ENCODE results near the gene SERGEF. TPM values are rescaled to one million over a fixed set of nuclear protein-coding genes. Genes with fewer than 3 reads are reported as not detected.

Gene SERGEF
- total RNA-seq, 2 donors from 2014 or later, result 34.6 to 39.8 TPM

GRCh38 chr11:17988465-17988864, 24.4 kb downstream of the SERGEF start:
- Mint-ChIP-seq H3K36me3 (ENCODE audit: low read depth) (peaks cover 13% of the 10 kb centered on the region), H3K4me1 (peaks cover 14% of the 10 kb centered on the region), H3K27ac (no peak overlapping the region), H3K27me3 (no peaks in the 10 kb centered on the region), H3K4me3 (no peak overlapping the region)
- H3K9me3 ChIP-seq (ENCODE audit: control insufficient read depth, low read length, poor library complexity, severe bottlenecking), result no peaks in the 10 kb centered on the region
- ATAC-seq, result no peak
- no peak for DNase-seq

- Mint-ChIP-seq H3K4me3 (no peak overlapping the region), H3K27ac (no peak overlapping the region), H3K27me3 (no peaks in the 10 kb centered on the region), H3K4me1 (peaks cover 11% of the 10 kb centered on the region), H3K36me3 (ENCODE audit: low read depth) (peaks cover 17% of the 10 kb centered on the region)
- ATAC-seq (no peak), DNase-seq (no peak)
- H3K9me3 ChIP-seq (ENCODE audit: control insufficient read depth, low read length, poor library complexity, severe bottlenecking), result no peaks in the 10 kb centered on the region
Observed at GRCh38 chr11:17987826-17988225, 25.0 kb downstream of the SERGEF start.

- Mint-ChIP-seq H3K27me3 (no peaks in the 10 kb centered on the region), H3K4me1 (peaks cover 8% of the 10 kb centered on the region), H3K4me3 (no peak overlapping the region), H3K27ac (no peak overlapping the region), H3K36me3 (ENCODE audit: low read depth) (peaks cover 15% of the 10 kb centered on the region)
- no peaks in the 10 kb centered on the region for H3K9me3 ChIP-seq (ENCODE audit: control insufficient read depth, low read length, poor library complexity, severe bottlenecking)
- DNase-seq, result no peak
- ATAC-seq, result no peak
Observed at GRCh38 chr11:17986711-17987220, 26.1 kb downstream of the SERGEF start.

- Mint-ChIP-seq H3K27ac (no peak overlapping the region), H3K4me1 (peaks cover 5% of the 10 kb centered on the region), H3K36me3 (ENCODE audit: low read depth) (peaks cover 15% of the 10 kb centered on the region), H3K27me3 (no peaks in the 10 kb centered on the region), H3K4me3 (no peak overlapping the region)
- H3K9me3 ChIP-seq (ENCODE audit: control insufficient read depth, low read length, poor library complexity, severe bottlenecking), result no peaks in the 10 kb centered on the region
- no peak for ATAC-seq
- no peak for DNase-seq
Observed at GRCh38 chr11:17986007-17986710, 26.7 kb downstream of the SERGEF start.

- H3K9me3 ChIP-seq (ENCODE audit: control insufficient read depth, low read length, poor library complexity, severe bottlenecking), result no peaks in the 10 kb centered on the region
- no peaks in the 10 kb centered on the region for H3K27me3 Mint-ChIP-seq
- no peak for ATAC-seq
- no peak overlapping the region for H3K4me3 Mint-ChIP-seq
- no peak overlapping the region for H3K27ac Mint-ChIP-seq
- H3K36me3 Mint-ChIP-seq (ENCODE audit: low read depth), result peaks cover 15% of the 10 kb centered on the region
- peaks cover 5% of the 10 kb centered on the region for H3K4me1 Mint-ChIP-seq
- no peak for DNase-seq
Observed at GRCh38 chr11:17985517-17985916, 27.3 kb downstream of the SERGEF start.

- Mint-ChIP-seq H3K27ac (no peak overlapping the region), H3K27me3 (no peaks in the 10 kb centered on the region), H3K4me3 (no peak overlapping the region), H3K36me3 (ENCODE audit: low read depth) (peaks cover 15% of the 10 kb centered on the region), H3K4me1 (peaks cover 11% of the 10 kb centered on the region)
- no peak for ATAC-seq
- no peak for DNase-seq
- no peaks in the 10 kb centered on the region for H3K9me3 ChIP-seq (ENCODE audit: control insufficient read depth, low read length, poor library complexity, severe bottlenecking)
Observed at GRCh38 chr11:17983569-17983968, 29.3 kb downstream of the SERGEF start.

- peaks cover 9% of the 10 kb centered on the region for H3K36me3 Mint-ChIP-seq (ENCODE audit: low read depth)
- no peak overlapping the region for H3K27ac Mint-ChIP-seq
- DNase-seq (no peak), ATAC-seq (peak; percentile 63)
- no peaks in the 10 kb centered on the region for H3K27me3 Mint-ChIP-seq
- no peaks in the 10 kb centered on the region for H3K9me3 ChIP-seq (ENCODE audit: control insufficient read depth, low read length, poor library complexity, severe bottlenecking)
- peaks cover 5% of the 10 kb centered on the region for H3K4me1 Mint-ChIP-seq
- no peak overlapping the region for H3K4me3 Mint-ChIP-seq
Observed at GRCh38 chr11:17979770-17980371, 33.0 kb downstream of the SERGEF start.

- no peaks in the 10 kb centered on the region for H3K9me3 ChIP-seq (ENCODE audit: control insufficient read depth, low read length, poor library complexity, severe bottlenecking)
- no peak overlapping the region for H3K4me3 Mint-ChIP-seq
- no peaks in the 10 kb centered on the region for H3K27me3 Mint-ChIP-seq
- peaks cover 7% of the 10 kb centered on the region for H3K36me3 Mint-ChIP-seq (ENCODE audit: low read depth)
- H3K4me1 Mint-ChIP-seq, result peaks cover 5% of the 10 kb centered on the region
- no peak for ATAC-seq
- no peak overlapping the region for H3K27ac Mint-ChIP-seq
- no peak for DNase-seq
Observed at GRCh38 chr11:17978553-17979287, 34.1 kb downstream of the SERGEF start.

- Mint-ChIP-seq H3K27ac (no peak overlapping the region), H3K27me3 (no peaks in the 10 kb centered on the region), H3K36me3 (ENCODE audit: low read depth) (peaks cover 8% of the 10 kb centered on the region), H3K4me3 (no peak overlapping the region), H3K4me1 (peaks cover 5% of the 10 kb centered on the region)
- ATAC-seq, result no peak
- no peak for DNase-seq
- H3K9me3 ChIP-seq (ENCODE audit: control insufficient read depth, low read length, poor library complexity, severe bottlenecking), result no peaks in the 10 kb centered on the region
Observed at GRCh38 chr11:17976651-17977050, 36.2 kb downstream of the SERGEF start.

- H3K9me3 ChIP-seq (ENCODE audit: control insufficient read depth, low read length, poor library complexity, severe bottlenecking), result no peaks in the 10 kb centered on the region
- Mint-ChIP-seq H3K27me3 (no peaks in the 10 kb centered on the region), H3K4me1 (peaks cover 2% of the 10 kb centered on the region), H3K27ac (no peak overlapping the region), H3K36me3 (ENCODE audit: low read depth) (peaks cover 10% of the 10 kb centered on the region), H3K4me3 (no peak overlapping the region)
- ATAC-seq (no peak), DNase-seq (no peak)
Observed at GRCh38 chr11:17974246-17974645, 38.6 kb downstream of the SERGEF start.

GRCh38 chr11:17972987-17973386, 39.9 kb downstream of the SERGEF start:
- no peaks in the 10 kb centered on the region for H3K9me3 ChIP-seq (ENCODE audit: control insufficient read depth, low read length, poor library complexity, severe bottlenecking)
- DNase-seq, result no peak
- H3K27me3 Mint-ChIP-seq, result no peaks in the 10 kb centered on the region
- no peak for ATAC-seq
- H3K4me1 Mint-ChIP-seq, result no peaks in the 10 kb centered on the region
- peaks cover 10% of the 10 kb centered on the region for H3K36me3 Mint-ChIP-seq (ENCODE audit: low read depth)
- H3K27ac Mint-ChIP-seq, result no peak overlapping the region
- no peak overlapping the region for H3K4me3 Mint-ChIP-seq

- H3K9me3 ChIP-seq (ENCODE audit: control insufficient read depth, low read length, poor library complexity, severe bottlenecking), result no peaks in the 10 kb centered on the region
- no peak overlapping the region for H3K4me3 Mint-ChIP-seq
- DNase-seq (no peak), ATAC-seq (no peak)
- no peaks in the 10 kb centered on the region for H3K27me3 Mint-ChIP-seq
- H3K27ac Mint-ChIP-seq, result no peak overlapping the region
- H3K4me1 Mint-ChIP-seq, result peaks cover 5% of the 10 kb centered on the region
- H3K36me3 Mint-ChIP-seq (ENCODE audit: low read depth), result peaks cover 11% of the 10 kb centered on the region
Observed at GRCh38 chr11:17968206-17968605, 44.6 kb downstream of the SERGEF start.

- ATAC-seq, result no peak
- Mint-ChIP-seq H3K36me3 (ENCODE audit: low read depth) (peaks cover 11% of the 10 kb centered on the region), H3K27me3 (no peaks in the 10 kb centered on the region), H3K4me3 (no peak overlapping the region), H3K4me1 (peaks cover 5% of the 10 kb centered on the region), H3K27ac (no peak overlapping the region)
- no peaks in the 10 kb centered on the region for H3K9me3 ChIP-seq (ENCODE audit: control insufficient read depth, low read length, poor library complexity, severe bottlenecking)
- DNase-seq, result no peak
Observed at GRCh38 chr11:17967661-17968060, 45.2 kb downstream of the SERGEF start.

All from T-helper 17 cell (primary cell).